K562 (cell line): ENCODE data around the gene SMAD3. TPM values are rescaled to one million over a fixed set of nuclear protein-coding genes. Genes with fewer than 3 reads are reported as not detected.

Source experiments
- BHLHE40 ChIP-seq: IDR thresholded peaks from 2 replicates; pipeline ENCODE4 v1.6.1; 2011; ENCODE audit warnings: low read length, improper control_type of control experiment
- BRD4 ChIP-seq: fragments of 200-600 bp; sonication (generic); IDR thresholded peaks from 2 replicates; pipeline ENCODE4 v1.6.1; 2017; ENCODE audit warnings: inconsistent platforms
- COPS2 ChIP-seq: fragments of 450-650 bp; conservative IDR thresholded peaks from 2 replicates; pipeline ENCODE4 v1.6.1; 2016; ENCODE audit warnings: mild to moderate bottlenecking, moderate library complexity
- ETV1 ChIP-seq: fragments of 450-650 bp; conservative IDR thresholded peaks from 2 replicates; pipeline ENCODE4 v1.6.1; 2016; ENCODE audit warnings: missing genetic modification characterization, control low read depth, low read depth, missing compliant biosample characterization
- FOXP4 ChIP-seq: sonication (generic); formaldehyde crosslinking; IDR thresholded peaks from 2 replicates; pipeline ENCODE4 v1.8.0; 2022; ENCODE audit warnings: mild to moderate bottlenecking, missing genetic modification reagents, borderline replicate concordance
- HLTF ChIP-seq: fragments of 450-650 bp; IDR thresholded peaks from 2 replicates; pipeline ENCODE4 v1.6.1; 2016
- HOXB6 ChIP-seq: fragments of 250-450 bp; sonication (Bioruptor Pico); IDR thresholded peaks from 2 replicates; pipeline ENCODE4 v1.5.1; 2022; ENCODE audit warnings: mild to moderate bottlenecking, borderline replicate concordance
- MAFK ChIP-seq: IDR thresholded peaks from 2 replicates; pipeline ENCODE4 v1.6.1; 2011; ENCODE audit warnings: low read length, improper control_type of control experiment
- MCM5 ChIP-seq: fragments of 450-650 bp; IDR thresholded peaks from 2 replicates; pipeline ENCODE4 v1.6.1; 2016; ENCODE audit warnings: low read depth
- MCM7 ChIP-seq, 2 experiments: fragments of 450-650 bp; IDR thresholded peaks; 2 replicates each; pipeline ENCODE4 v1.6.1; 2016 to 2018
- MYBL2 ChIP-seq, 2 experiments: fragments of 450-650 bp in 1 of 2; sonication (generic) in 1 of 2; formaldehyde crosslinking in 1 of 2; IDR thresholded peaks; 2 replicates each; pipeline versions ENCODE4 v1.6.1 to v1.8.1; 2017 to 2022; ENCODE audit warnings: borderline replicate concordance in 1 of 2, inconsistent platforms in 1 of 2, low read depth in 1 of 2, mild to moderate bottlenecking in 1 of 2, missing genetic modification reagents in 1 of 2, moderate library complexity in 1 of 2
- NR1H2 ChIP-seq: sonication (generic); formaldehyde crosslinking; IDR thresholded peaks from 2 replicates; pipeline ENCODE4 v1.4.0; 2020; ENCODE audit warnings: mild to moderate bottlenecking, missing genetic modification reagents
- PHTF2 ChIP-seq: fragments of 250-450 bp; sonication (Bioruptor Pico); IDR thresholded peaks from 2 replicates; pipeline ENCODE4 v1.5.0; 2021; ENCODE audit warnings: mild to moderate bottlenecking
- POLR2B ChIP-seq: fragments of 450-650 bp; IDR thresholded peaks from 2 replicates; pipeline ENCODE4 v1.6.1; 2018; ENCODE audit warnings: low read depth; ENCODE audit not compliant: partially characterized antibody
- RBM22 ChIP-seq: fragments of 200-400 bp; formaldehyde crosslinking; IDR thresholded peaks from 2 replicates; pipeline ENCODE4 v1.6.1; 2018; ENCODE audit warnings: low read length, low read depth; ENCODE audit not compliant: poor library complexity, severe bottlenecking
- SLC30A9 ChIP-seq: fragments of 250-450 bp; sonication (Bioruptor Pico); IDR thresholded peaks from 2 replicates; pipeline ENCODE4 v1.8.0; 2022; ENCODE audit warnings: mild to moderate bottlenecking, moderate library complexity
- SP1 ChIP-seq: sonication (generic); formaldehyde crosslinking; IDR thresholded peaks from 2 replicates; pipeline ENCODE4 v1.8.1; 2022; ENCODE audit warnings: mild to moderate bottlenecking, missing genetic modification reagents
- SPI1 ChIP-seq: IDR thresholded peaks from 2 replicates; pipeline ENCODE4 v1.6.1; 2011; ENCODE audit warnings: low read depth, low read length, control low read depth, borderline replicate concordance
- STAG1 ChIP-seq: sonication (generic); formaldehyde crosslinking; IDR thresholded peaks from 2 replicates; pipeline ENCODE4 v1.5.0; 2020; ENCODE audit warnings: missing genetic modification reagents, borderline replicate concordance
- ZFP36 ChIP-seq: fragments of 150-350 bp; IDR thresholded peaks from 2 replicates; pipeline ENCODE4 v1.6.1; 2018; ENCODE audit warnings: low read length, low read depth; ENCODE audit not compliant: partially characterized antibody
- ZNF3 ChIP-seq: fragments of 250-450 bp; sonication (Bioruptor Pico); IDR thresholded peaks from 2 replicates; pipeline ENCODE4 v1.5.0; 2021; ENCODE audit warnings: mild to moderate bottlenecking, moderate library complexity
- ZNF444 ChIP-seq: fragments of 250-450 bp; sonication (Bioruptor Pico); IDR thresholded peaks from 2 replicates; pipeline ENCODE4 v1.4.0; 2020; ENCODE audit warnings: mild to moderate bottlenecking, moderate library complexity
- polyA plus RNA-seq, 8 experiments: library from polyadenylated mRNA; depleted of rRNA in 4 of 8; stranded (reverse) in 5 of 8; unstranded in 3 of 8; fragments of >200 nt; fragmentation: Nextera tagmentation in 2 of 8; fragmentation: Illumina TruSeq in 1 of 8; extraction: Ambion mirVana in 2 of 8; extraction: Trizol in 1 of 8; gene quantifications; 2 replicates each; pipeline versions ENCODE4 v1.2.1 to v1.2.3, GENCODE V29; 2011 to 2014; ENCODE audit warnings: inconsistent platforms in 1 of 8, missing spikeins in 1 of 8
- total RNA-seq, 7 experiments: library from RNA; depleted of rRNA in 6 of 7; stranded (reverse); fragments of >200 nt in 6 of 7; fragmentation: Illumina TruSeq in 2 of 7; extraction: Trizol in 2 of 7; gene quantifications; 2 replicates each; pipeline versions ENCODE4 v1.2.1 to v1.2.3, GENCODE V29; 2011 to 2021; ENCODE audit warnings: low replicate concordance in 1 of 7
- TF ChIP-seq, protein P1 (sequence below), 2 experiments: fragments of 450-650 bp; IDR thresholded peaks; 2 replicates each; pipeline ENCODE4 v1.6.1; 2018; ENCODE audit warnings: mild to moderate bottlenecking in 2 of 2, low read depth in 1 of 2; ENCODE audit not compliant: partially characterized antibody in 2 of 2

The SMAD3 gene
- total and polyA plus RNA-seq, 9 of the 15 experiments (the other 6 are each of a cell fraction or from before 2014, with no cell fraction given), result 4.3 to 39.2 (median 11.1) TPM

- TF ChIP-seq RBM22, result peak; percentile 37
- TF ChIP-seq SLC30A9, result no peak
- no peak for TF ChIP-seq HLTF
- TF ChIP-seq BRD4, result peak; percentile 70; the same call in 1 of the 2 replicates
- peak; percentile 61 for TF ChIP-seq ETV1 (tag)
- no peak for TF ChIP-seq ZNF444 (CRISPR knock-in tag)
- no peak for TF ChIP-seq PHTF2
- no peak for TF ChIP-seq MCM7 (IDR thresholded peaks at IDR 0.05)
- no peak for TF ChIP-seq BHLHE40
- no peak for TF ChIP-seq MYBL2 (IDR thresholded peaks at IDR 0.05; ENCODE audit: low read depth)
- no peak for TF ChIP-seq MYBL2 (CRISPR knock-in tag; IDR thresholded peaks at IDR 0.05; ENCODE audit: borderline replicate concordance)
- TF ChIP-seq ZNF3 (CRISPR knock-in tag), result no peak
- peak; percentile 63; the same call in 1 of the 2 replicates for TF ChIP-seq SPI1
- no peak for TF ChIP-seq POLR2B
- TF ChIP-seq ZFP36, result peak; percentile 12
- TF ChIP-seq STAG1, result no peak
- no peak for TF ChIP-seq COPS2
- no peak for TF ChIP-seq MAFK
- TF ChIP-seq HOXB6, result no peak
- 0 out of 2 replicates have a peak, but pooled peaks have one; percentile 46 for TF ChIP-seq NR1H2 (CRISPR knock-in tag)
- no peak for TF ChIP-seq FOXP4
- TF ChIP-seq MCM5, result no peak
- no peak; the same call in 1 of the 2 replicates for TF ChIP-seq SP1
- TF ChIP-seq, protein P1, sequence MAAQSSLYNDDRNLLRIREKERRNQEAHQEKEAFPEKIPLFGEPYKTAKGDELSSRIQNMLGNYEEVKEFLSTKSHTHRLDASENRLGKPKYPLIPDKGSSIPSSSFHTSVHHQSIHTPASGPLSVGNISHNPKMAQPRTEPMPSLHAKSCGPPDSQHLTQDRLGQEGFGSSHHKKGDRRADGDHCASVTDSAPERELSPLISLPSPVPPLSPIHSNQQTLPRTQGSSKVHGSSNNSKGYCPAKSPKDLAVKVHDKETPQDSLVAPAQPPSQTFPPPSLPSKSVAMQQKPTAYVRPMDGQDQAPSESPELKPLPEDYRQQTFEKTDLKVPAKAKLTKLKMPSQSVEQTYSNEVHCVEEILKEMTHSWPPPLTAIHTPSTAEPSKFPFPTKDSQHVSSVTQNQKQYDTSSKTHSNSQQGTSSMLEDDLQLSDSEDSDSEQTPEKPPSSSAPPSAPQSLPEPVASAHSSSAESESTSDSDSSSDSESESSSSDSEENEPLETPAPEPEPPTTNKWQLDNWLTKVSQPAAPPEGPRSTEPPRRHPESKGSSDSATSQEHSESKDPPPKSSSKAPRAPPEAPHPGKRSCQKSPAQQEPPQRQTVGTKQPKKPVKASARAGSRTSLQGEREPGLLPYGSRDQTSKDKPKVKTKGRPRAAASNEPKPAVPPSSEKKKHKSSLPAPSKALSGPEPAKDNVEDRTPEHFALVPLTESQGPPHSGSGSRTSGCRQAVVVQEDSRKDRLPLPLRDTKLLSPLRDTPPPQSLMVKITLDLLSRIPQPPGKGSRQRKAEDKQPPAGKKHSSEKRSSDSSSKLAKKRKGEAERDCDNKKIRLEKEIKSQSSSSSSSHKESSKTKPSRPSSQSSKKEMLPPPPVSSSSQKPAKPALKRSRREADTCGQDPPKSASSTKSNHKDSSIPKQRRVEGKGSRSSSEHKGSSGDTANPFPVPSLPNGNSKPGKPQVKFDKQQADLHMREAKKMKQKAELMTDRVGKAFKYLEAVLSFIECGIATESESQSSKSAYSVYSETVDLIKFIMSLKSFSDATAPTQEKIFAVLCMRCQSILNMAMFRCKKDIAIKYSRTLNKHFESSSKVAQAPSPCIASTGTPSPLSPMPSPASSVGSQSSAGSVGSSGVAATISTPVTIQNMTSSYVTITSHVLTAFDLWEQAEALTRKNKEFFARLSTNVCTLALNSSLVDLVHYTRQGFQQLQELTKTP (IDR thresholded peaks at IDR 0.05; ENCODE audit: low read depth in 1 of 2, partially characterized antibody in 2 of 2), result no peak
These were observed 533 bp upstream of the SMAD3 start (continued) for GRCh38 chr15:67064607-67065530.
